Spleen (tissue), 7 donors: Measurements from ENCODE around the gene ARHGEF26.

ENCODE experiments used
- POLR2A ChIP-seq, 3 donors: fragments of 450-650 bp; IDR thresholded peaks; one replicate each; pipeline ENCODE4 v1.5.1; 2017; ENCODE audit warnings: antibody characterized with exemption in 3 of 3, mild to moderate bottlenecking in 1 of 3
- POLR2AphosphoS5 ChIP-seq, 3 donors: sonication (generic); formaldehyde crosslinking; IDR thresholded peaks; one replicate each; pipeline ENCODE4 v1.5.1; 2017; ENCODE audit warnings: antibody characterized with exemption in 3 of 3
- TF ChIP-seq, protein P1 (sequence below), 11 experiments: fragments of 200-600 bp in 7 of 11; fragments of 450-650 bp in 4 of 11; sonication (generic) in 4 of 11; IDR thresholded peaks in 8 of 11; conservative IDR thresholded peaks in 3 of 11; 1 replicate in 7 of 11; 2 replicates in 4 of 11; pipeline versions ENCODE4 v1.4.0 to v1.8.0; 2016 to 2021; ENCODE audit warnings: antibody characterized with exemption in 11 of 11, inconsistent platforms in 4 of 11, mild to moderate bottlenecking in 1 of 11
- donor health status: DM: no; HTN: no; CAD: no; lungs with moderate emphysema.
- donor health status: DM: no; HTN: no; CAD: no.
- donor health status: DM: no; HTN: no; CAD: no.

DNA sequence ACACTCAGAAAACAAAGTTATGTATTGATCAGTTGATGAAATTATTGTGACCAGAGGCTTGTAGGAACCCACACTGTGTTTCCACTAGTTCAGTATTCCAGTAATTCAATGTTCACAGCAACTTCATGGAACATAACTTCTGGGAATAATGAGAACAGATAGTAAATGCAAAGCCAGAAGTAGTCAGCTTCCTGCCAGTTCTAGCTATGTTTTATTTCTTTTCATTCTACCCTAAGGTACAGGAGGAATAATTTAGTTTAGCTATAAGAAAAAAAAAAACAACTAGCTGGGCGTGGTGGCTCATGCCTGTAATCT, 48.6 kb downstream of the ARHGEF26 start:
- TF ChIP-seq, protein P1, sequence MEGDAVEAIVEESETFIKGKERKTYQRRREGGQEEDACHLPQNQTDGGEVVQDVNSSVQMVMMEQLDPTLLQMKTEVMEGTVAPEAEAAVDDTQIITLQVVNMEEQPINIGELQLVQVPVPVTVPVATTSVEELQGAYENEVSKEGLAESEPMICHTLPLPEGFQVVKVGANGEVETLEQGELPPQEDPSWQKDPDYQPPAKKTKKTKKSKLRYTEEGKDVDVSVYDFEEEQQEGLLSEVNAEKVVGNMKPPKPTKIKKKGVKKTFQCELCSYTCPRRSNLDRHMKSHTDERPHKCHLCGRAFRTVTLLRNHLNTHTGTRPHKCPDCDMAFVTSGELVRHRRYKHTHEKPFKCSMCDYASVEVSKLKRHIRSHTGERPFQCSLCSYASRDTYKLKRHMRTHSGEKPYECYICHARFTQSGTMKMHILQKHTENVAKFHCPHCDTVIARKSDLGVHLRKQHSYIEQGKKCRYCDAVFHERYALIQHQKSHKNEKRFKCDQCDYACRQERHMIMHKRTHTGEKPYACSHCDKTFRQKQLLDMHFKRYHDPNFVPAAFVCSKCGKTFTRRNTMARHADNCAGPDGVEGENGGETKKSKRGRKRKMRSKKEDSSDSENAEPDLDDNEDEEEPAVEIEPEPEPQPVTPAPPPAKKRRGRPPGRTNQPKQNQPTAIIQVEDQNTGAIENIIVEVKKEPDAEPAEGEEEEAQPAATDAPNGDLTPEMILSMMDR (IDR thresholded peaks at IDR 0.05 in 8 of 11, conservative IDR thresholded peaks at IDR 0.05 in 3 of 11): no peak
- no peak for TF ChIP-seq POLR2A (IDR thresholded peaks at IDR 0.05)
- no peak for TF ChIP-seq POLR2AphosphoS5 (IDR thresholded peaks at IDR 0.05)
